ENCODE data around the gene WHRN. TPM values are rescaled to one million over a fixed set of nuclear protein-coding genes. Genes with fewer than 3 reads are reported as not detected.

WHRN gene
- total RNA-seq, 1 donor from 2014 or later = 0.80 TPM

DNA sequence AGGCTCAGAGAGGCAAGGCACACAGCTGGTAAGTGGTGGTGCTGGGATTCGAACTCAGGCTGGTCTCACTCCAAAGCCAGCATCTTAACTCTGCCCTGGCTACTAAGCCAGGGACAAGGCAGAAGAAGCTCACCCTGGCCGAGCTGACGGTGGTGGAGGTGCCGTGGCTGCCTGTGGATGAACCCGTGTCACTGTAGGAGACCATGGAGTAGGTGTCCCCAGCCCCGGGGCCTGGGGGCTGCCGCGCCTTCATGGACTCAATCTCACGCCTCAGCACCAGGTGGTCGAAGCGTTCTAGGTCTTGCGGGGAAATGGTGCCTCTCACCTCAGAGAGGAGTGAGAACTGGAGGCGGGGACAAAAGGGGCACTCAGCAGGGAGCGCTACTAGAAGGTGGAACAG lies 82.1 kb downstream of the WHRN start:
- no peak overlapping the region for H3K27ac ChIP-seq (replicated peaks)
- no peak for DNase-seq
- H3K4me1 ChIP-seq = no peaks in the 10 kb centered on the region
- H3K36me3 ChIP-seq = no peaks in the 10 kb centered on the region
- intact Hi-C loops (cut with micrococcal nuclease) = no loop called here
- TF ChIP-seq, protein P1, sequence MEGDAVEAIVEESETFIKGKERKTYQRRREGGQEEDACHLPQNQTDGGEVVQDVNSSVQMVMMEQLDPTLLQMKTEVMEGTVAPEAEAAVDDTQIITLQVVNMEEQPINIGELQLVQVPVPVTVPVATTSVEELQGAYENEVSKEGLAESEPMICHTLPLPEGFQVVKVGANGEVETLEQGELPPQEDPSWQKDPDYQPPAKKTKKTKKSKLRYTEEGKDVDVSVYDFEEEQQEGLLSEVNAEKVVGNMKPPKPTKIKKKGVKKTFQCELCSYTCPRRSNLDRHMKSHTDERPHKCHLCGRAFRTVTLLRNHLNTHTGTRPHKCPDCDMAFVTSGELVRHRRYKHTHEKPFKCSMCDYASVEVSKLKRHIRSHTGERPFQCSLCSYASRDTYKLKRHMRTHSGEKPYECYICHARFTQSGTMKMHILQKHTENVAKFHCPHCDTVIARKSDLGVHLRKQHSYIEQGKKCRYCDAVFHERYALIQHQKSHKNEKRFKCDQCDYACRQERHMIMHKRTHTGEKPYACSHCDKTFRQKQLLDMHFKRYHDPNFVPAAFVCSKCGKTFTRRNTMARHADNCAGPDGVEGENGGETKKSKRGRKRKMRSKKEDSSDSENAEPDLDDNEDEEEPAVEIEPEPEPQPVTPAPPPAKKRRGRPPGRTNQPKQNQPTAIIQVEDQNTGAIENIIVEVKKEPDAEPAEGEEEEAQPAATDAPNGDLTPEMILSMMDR (IDR thresholded peaks at IDR 0.05; ENCODE audit: borderline replicate concordance) = no peak
- H3K9me3 ChIP-seq (replicated peaks) = no peaks in the 10 kb centered on the region
- H3K27me3 ChIP-seq (ENCODE audit: low read depth) = peaks cover 76% of the 10 kb centered on the region
- H3K4me3 ChIP-seq = no peak overlapping the region

DNA sequence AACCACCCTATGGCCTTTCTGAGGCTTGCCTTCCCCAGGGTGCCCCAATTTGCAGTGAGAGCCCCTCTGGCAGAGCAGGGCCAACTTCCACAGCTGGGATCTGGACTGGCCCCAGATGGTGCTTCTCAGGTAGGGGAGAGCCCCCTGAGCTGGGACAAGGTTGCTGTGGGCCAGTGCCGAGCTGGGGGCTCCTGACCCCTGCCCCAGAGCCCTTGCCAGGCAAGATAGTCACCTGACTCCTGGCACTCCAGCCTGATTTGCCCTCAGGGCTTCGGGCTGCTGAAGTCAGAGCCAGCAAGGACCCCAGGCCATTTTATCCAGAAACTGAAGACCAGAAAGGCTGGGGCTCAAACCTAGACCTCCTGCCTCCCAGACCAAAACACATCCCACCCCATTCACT lies 84.1 kb downstream of the WHRN start:
- no peak overlapping the region for H3K4me3 ChIP-seq
- no peaks in the 10 kb centered on the region for H3K36me3 ChIP-seq
- intact Hi-C loops (cut with micrococcal nuclease) = no loop called here
- H3K9me3 ChIP-seq (replicated peaks) = no peaks in the 10 kb centered on the region
- TF ChIP-seq, protein P1 (IDR thresholded peaks at IDR 0.05; ENCODE audit: borderline replicate concordance) = no peak
- peaks cover 63% of the 10 kb centered on the region for H3K27me3 ChIP-seq (ENCODE audit: low read depth)
- H3K27ac ChIP-seq (replicated peaks) = no peak overlapping the region
- no peaks in the 10 kb centered on the region for H3K4me1 ChIP-seq
- no peak for DNase-seq

DNA sequence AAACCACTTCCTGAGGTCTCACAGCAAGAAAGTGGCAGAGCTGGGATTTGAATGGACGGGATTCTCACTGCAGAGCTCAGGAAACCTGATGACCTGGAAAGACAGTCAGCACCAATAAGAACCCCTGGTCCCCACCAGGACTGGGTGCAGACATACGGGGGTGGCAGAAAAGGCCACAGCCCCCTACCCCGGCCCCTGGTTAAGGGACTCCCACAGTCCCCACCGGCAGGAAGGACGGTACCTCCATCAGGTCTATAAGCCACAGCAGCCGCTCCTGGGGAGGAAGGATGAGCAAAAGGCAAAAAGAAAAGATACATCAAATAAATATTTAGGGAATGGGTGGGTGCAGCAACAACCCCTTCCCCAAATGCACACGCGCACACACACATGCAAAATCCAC lies 85.5 kb downstream of the WHRN start:
- Histone ChIP-seq H3K4me3 (no peak overlapping the region), H3K9me3 (replicated peaks) (no peaks in the 10 kb centered on the region), H3K27ac (replicated peaks) (no peak overlapping the region), H3K4me1 (no peaks in the 10 kb centered on the region), H3K27me3 (ENCODE audit: low read depth) (peaks cover 52% of the 10 kb centered on the region), H3K36me3 (no peaks in the 10 kb centered on the region)
- intact Hi-C loops (cut with micrococcal nuclease) = no loop called here
- TF ChIP-seq, protein P1 (IDR thresholded peaks at IDR 0.05; ENCODE audit: borderline replicate concordance) = no peak
- DNase-seq = no peak

DNA sequence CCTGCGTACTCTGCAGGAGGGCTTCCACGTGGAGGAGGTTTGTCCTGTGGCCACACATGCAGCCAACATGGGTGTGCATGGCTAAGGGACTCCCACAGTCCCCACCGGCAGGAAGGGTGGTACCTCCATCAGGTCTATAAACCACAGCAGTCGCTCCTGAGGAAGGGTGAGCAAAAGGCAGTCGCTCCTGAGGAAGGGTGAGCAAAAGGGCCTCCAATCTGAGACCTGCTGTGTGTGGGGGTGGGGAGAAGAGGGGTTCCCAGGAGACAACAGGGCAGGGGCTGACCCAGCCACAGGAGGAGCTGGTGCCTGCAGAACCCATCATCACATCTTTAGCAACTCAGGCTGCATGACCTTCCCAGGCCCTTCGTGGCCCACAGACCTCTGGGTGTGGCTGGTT lies 87.2 kb downstream of the WHRN start:
- H3K9me3 ChIP-seq (replicated peaks) = no peaks in the 10 kb centered on the region
- no peak overlapping the region for H3K4me3 ChIP-seq
- TF ChIP-seq, protein P1 (IDR thresholded peaks at IDR 0.05; ENCODE audit: borderline replicate concordance) = no peak
- no peaks in the 10 kb centered on the region for H3K36me3 ChIP-seq
- no peak overlapping the region for H3K27ac ChIP-seq (replicated peaks)
- no peaks in the 10 kb centered on the region for H3K4me1 ChIP-seq
- peaks cover 35% of the 10 kb centered on the region for H3K27me3 ChIP-seq (ENCODE audit: low read depth)
- no peak for DNase-seq
- intact Hi-C loops (cut with micrococcal nuclease) = no loop called here

DNA sequence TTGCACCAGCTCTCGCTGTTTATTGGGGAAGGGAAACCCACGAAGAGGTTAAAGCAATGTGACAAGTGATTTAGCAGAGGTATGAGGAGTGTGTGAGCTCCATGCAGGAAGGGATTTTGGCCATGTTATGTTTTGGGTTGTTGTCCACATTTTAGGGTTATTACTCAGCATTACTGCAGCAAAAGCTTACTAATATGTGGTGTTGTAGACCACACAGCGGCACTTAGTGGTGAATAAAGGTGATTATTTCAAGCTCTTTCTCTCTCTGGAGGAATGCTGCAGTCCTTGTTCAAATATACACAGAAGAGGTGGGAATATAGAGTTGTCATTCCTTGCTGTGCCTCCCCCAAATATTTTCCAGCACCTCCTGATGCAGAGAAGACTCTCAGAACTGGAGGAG lies 87.8 kb downstream of the WHRN start:
- Histone ChIP-seq H3K36me3 (no peaks in the 10 kb centered on the region), H3K4me1 (no peaks in the 10 kb centered on the region), H3K27me3 (ENCODE audit: low read depth) (peaks cover 29% of the 10 kb centered on the region), H3K27ac (replicated peaks) (no peak overlapping the region), H3K4me3 (no peak overlapping the region), H3K9me3 (replicated peaks) (no peaks in the 10 kb centered on the region)
- TF ChIP-seq, protein P1 (IDR thresholded peaks at IDR 0.05; ENCODE audit: borderline replicate concordance) = no peak
- DNase-seq = no peak
- intact Hi-C loops (cut with micrococcal nuclease) = no loop called here

- no peak overlapping the region for H3K4me3 ChIP-seq
- H3K9me3 ChIP-seq (replicated peaks) = no peaks in the 10 kb centered on the region
- intact Hi-C loops (cut with micrococcal nuclease) = no loop called here
- H3K4me1 ChIP-seq = no peaks in the 10 kb centered on the region
- H3K27ac ChIP-seq (replicated peaks) = no peak overlapping the region
- no peaks in the 10 kb centered on the region for H3K36me3 ChIP-seq
- DNase-seq = no peak
- TF ChIP-seq, protein P1 (IDR thresholded peaks at IDR 0.05; ENCODE audit: borderline replicate concordance) = no peak
- peaks cover 27% of the 10 kb centered on the region for H3K27me3 ChIP-seq (ENCODE audit: low read depth)
Observed at GRCh38 chr9:114416906-114417305, 88.4 kb downstream of the WHRN start.
